Hepatocyte (in vitro differentiated cells): Measurements from ENCODE around the gene ZNF419. TPM values are rescaled to one million over a fixed set of nuclear protein-coding genes. Genes with fewer than 3 reads are reported as not detected.
A peak's percentile ranks its signal among the peaks of the same experiment; 100 is the strongest.
"Not testable (repeated sequence)": the region's sequence is repeated elsewhere in the genome, so short reads cannot be mapped to it uniquely, and the experiment has no call there.

Experiments used
- DNase-seq: peaks from one replicate; pipeline ENCODE4 v3.0.0-alpha.2; 2016; ENCODE audit warnings: low spot score
- H2AFZ ChIP-seq: fragments of 200-600 bp; sonication (generic); 2 replicates; pipeline ENCODE4 v1.6.0; 2016; ENCODE audit warnings: antibody characterized with exemption, mild to moderate bottlenecking
- H3K27ac ChIP-seq: fragments of 200-600 bp; sonication (generic); 2 replicates; pipeline ENCODE4 v1.5.1; 2016; ENCODE audit warnings: mild to moderate bottlenecking
- H3K27me3 ChIP-seq: fragments of 200-600 bp; sonication (generic); 2 replicates; pipeline ENCODE4 v1.6.1; 2016
- H3K36me3 ChIP-seq: fragments of 200-600 bp; sonication (generic); replicated peaks from 2 replicates; pipeline ENCODE4 v1.5.1; 2016; ENCODE audit warnings: low read depth; ENCODE audit not compliant: insufficient read depth
- H3K4me1 ChIP-seq: fragments of 200-600 bp; sonication (generic); 2 replicates; pipeline ENCODE4 v1.5.1; 2016; ENCODE audit warnings: mild to moderate bottlenecking, moderate library complexity; ENCODE audit not compliant: insufficient read depth
- H3K4me2 ChIP-seq: fragments of 200-600 bp; sonication (generic); 2 replicates; pipeline ENCODE4 v1.6.0; 2016
- H3K4me3 ChIP-seq: fragments of 200-600 bp; sonication (generic); 2 replicates; pipeline ENCODE4 v1.5.1; 2016; ENCODE audit warnings: mild to moderate bottlenecking
- H3K79me2 ChIP-seq: fragments of 200-600 bp; sonication (generic); 2 replicates; pipeline ENCODE4 v1.6.0; 2017; ENCODE audit warnings: mild to moderate bottlenecking
- H3K9me2 ChIP-seq: fragments of 200-600 bp; sonication (generic); replicated peaks from 2 replicates; pipeline ENCODE4 v1.6.0; 2017; ENCODE audit warnings: mild to moderate bottlenecking; ENCODE audit not compliant: insufficient read depth
- H3K9me3 ChIP-seq: fragments of 200-600 bp; sonication (generic); 2 replicates; pipeline ENCODE4 v1.5.1; 2016; ENCODE audit warnings: low read depth, mild to moderate bottlenecking
- H4K20me1 ChIP-seq: fragments of 200-600 bp; sonication (generic); 2 replicates; pipeline ENCODE4 v1.6.0; 2016; ENCODE audit warnings: mild to moderate bottlenecking; ENCODE audit not compliant: insufficient read depth, poor library complexity, severe bottlenecking
- EZH2 ChIP-seq: fragments of 200-600 bp; sonication (generic); IDR thresholded peaks from 2 replicates; pipeline ENCODE4 v1.6.1; 2016; ENCODE audit warnings: antibody characterized with exemption, mild to moderate bottlenecking, borderline replicate concordance
- EZH2phosphoT487 ChIP-seq: fragments of 200-600 bp; sonication (generic); IDR thresholded peaks from one replicate; pipeline ENCODE4 v1.6.1; 2018; ENCODE audit warnings: antibody characterized with exemption, mild to moderate bottlenecking, low read depth, moderate library complexity; ENCODE audit not compliant: unreplicated experiment, severe bottlenecking
- WGBS: methylation state at CpG from one replicate; pipeline ENCODE4 v1.1.6; 2016; ENCODE audit warnings: low lambda C conversion rate; ENCODE audit errors: missing lambda C conversion rate; 5-methylcytosine and 5-hydroxymethylcytosine counted together
- polyA plus RNA-seq: library from polyadenylated mRNA; unstranded; fragments of >200 nt; fragmentation: Nextera tagmentation; extraction: Ambion mirVana; gene quantifications from 2 replicates; pipeline ENCODE4 v1.2.1, GENCODE V29; 2016
- total RNA-seq: library from RNA; depleted of rRNA; stranded (reverse); fragments of >200 nt; gene quantifications from 2 replicates; pipeline ENCODE4 v1.2.3, GENCODE V29; 2014
- TF ChIP-seq, protein P1 (sequence below): fragments of 200-600 bp; sonication (generic); IDR thresholded peaks from 2 replicates; pipeline ENCODE4 v1.5.1; 2016; ENCODE audit warnings: antibody characterized with exemption, mild to moderate bottlenecking; ENCODE audit not compliant: poor library complexity

ZNF419 gene
- total and polyA plus RNA-seq, 2 experiments from 2014 or later = 9.4 TPM

DNA sequence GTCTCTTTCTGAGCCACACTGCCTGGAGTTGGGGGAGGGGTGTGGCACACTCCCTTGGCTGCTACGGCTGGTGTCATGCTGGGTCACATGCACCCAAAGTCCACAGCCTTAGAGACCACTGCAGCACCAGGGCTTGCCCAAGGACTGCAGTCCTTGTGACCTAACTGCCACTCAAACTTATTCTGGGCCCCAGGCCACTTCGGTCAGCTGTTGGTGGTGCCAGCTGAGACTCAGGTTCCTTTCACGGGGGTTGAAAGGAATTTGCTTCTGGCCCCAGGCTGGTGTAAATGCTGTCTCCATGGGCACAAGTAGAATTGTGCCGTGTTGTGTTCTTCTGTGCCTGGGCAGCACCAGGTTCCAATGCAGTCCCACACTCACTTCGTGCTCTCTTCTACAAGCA, 21.1 kb upstream of the ZNF419 start:
- H3K9me3 ChIP-seq = peaks cover 62% of the 10 kb centered on the region
- no peak for DNase-seq
- H3K27me3 ChIP-seq = no peaks in the 10 kb centered on the region
- H3K4me2 ChIP-seq = no peak overlapping the region
- TF ChIP-seq EZH2phosphoT487 (no peak), EZH2 (no peak)
- TF ChIP-seq, protein P1, sequence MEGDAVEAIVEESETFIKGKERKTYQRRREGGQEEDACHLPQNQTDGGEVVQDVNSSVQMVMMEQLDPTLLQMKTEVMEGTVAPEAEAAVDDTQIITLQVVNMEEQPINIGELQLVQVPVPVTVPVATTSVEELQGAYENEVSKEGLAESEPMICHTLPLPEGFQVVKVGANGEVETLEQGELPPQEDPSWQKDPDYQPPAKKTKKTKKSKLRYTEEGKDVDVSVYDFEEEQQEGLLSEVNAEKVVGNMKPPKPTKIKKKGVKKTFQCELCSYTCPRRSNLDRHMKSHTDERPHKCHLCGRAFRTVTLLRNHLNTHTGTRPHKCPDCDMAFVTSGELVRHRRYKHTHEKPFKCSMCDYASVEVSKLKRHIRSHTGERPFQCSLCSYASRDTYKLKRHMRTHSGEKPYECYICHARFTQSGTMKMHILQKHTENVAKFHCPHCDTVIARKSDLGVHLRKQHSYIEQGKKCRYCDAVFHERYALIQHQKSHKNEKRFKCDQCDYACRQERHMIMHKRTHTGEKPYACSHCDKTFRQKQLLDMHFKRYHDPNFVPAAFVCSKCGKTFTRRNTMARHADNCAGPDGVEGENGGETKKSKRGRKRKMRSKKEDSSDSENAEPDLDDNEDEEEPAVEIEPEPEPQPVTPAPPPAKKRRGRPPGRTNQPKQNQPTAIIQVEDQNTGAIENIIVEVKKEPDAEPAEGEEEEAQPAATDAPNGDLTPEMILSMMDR = no peak
- no peaks in the 10 kb centered on the region for H3K9me2 ChIP-seq
- H3K4me1 ChIP-seq = no peaks in the 10 kb centered on the region
- peaks cover 33% of the 10 kb centered on the region for H3K79me2 ChIP-seq
- H3K27ac ChIP-seq = no peak overlapping the region
- H4K20me1 ChIP-seq = no peaks in the 10 kb centered on the region
- peaks cover 5% of the 10 kb centered on the region for H3K36me3 ChIP-seq
- H3K4me3 ChIP-seq = no peak overlapping the region
- WGBS = over 99% methylated on average over 5 of the region's 5 CpGs
- no peak overlapping the region for H2AFZ ChIP-seq

GRCh38 chr19:57473646-57474045, 13.9 kb upstream of the ZNF419 start:
- Histone ChIP-seq H3K27me3 (no peaks in the 10 kb centered on the region), H3K36me3 (peaks cover 6% of the 10 kb centered on the region), H4K20me1 (no peaks in the 10 kb centered on the region), H3K79me2 (peaks cover 60% of the 10 kb centered on the region), H3K4me3 (no peak overlapping the region), H3K9me2 (no peaks in the 10 kb centered on the region), H3K4me1 (peaks cover 6% of the 10 kb centered on the region), H3K9me3 (peaks cover 87% of the 10 kb centered on the region), H3K27ac (no peak overlapping the region), H2AFZ (no peak overlapping the region), H3K4me2 (no peak overlapping the region)
- 100% methylated on average over 4 of the region's 4 CpGs for WGBS
- DNase-seq = no peak
- TF ChIP-seq, protein P1 = no peak
- no peak for TF ChIP-seq EZH2
- TF ChIP-seq EZH2phosphoT487 = no peak

DNA sequence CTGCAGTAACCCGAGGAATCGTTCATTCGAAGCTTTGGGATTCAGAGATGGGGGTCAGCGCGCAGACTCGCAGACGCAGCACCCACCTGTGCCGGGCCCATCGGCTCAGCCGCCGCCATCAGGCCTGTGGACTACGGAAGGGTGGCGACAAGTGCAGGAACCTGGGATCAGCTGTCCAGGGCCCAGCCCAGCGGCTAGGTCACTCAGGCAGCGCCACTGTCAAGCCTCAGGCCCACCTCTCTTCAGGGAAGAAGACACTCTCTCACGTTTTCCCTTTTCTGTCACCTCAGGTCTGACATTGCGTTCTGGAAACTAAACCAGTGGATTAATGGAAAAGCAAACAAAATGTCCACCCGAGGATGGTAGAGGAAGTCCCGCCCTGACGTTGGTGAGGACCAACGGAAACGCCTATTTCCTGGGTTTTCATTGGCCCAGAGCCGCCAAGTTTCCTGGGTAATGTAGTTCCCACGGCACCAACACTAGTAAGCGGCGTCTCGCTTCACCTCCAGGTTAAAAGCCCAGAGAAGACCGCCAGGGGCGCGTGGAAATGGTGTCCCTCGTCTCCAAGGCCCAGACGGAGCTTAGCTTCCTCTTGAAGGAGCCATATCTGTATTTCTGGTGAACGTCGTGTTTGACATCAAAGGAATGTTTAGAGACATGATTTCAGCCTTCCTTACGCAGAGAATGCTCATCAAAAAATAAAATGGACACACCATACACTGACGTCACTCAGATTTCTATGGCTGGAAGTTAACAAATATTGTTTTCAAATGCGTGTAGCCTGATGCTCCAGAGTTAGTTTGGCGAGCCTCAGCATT, 10.2 kb upstream of the ZNF419 start, which contains the start of gene ZNF772:
ZNF772 (minus strand) TSS at position 376 of the 818 bp plus-strand sequence; CDS start at position 119, 257 bp downstream.
- peaks cover 27% of the 10 kb centered on the region for H3K79me2 ChIP-seq
- no peaks in the 10 kb centered on the region for H3K9me2 ChIP-seq
- H3K36me3 ChIP-seq = peaks cover 3% of the 10 kb centered on the region
- H2AFZ ChIP-seq = peak within 1 kb of the TSS; percentile 88
- no peaks in the 10 kb centered on the region for H3K27me3 ChIP-seq
- H4K20me1 ChIP-seq = no peaks in the 10 kb centered on the region
- peak within 1 kb of the TSS; percentile 87 for H3K4me2 ChIP-seq
- peak; percentile 94 for DNase-seq
- H3K4me1 ChIP-seq = peaks cover 6% of the 10 kb centered on the region
- whole genome bisulfite sequencing = 12% methylated on average over 38 of the region's 38 CpGs
- peak within 1 kb of the TSS; percentile 78 for H3K4me3 ChIP-seq
- H3K9me3 ChIP-seq = peaks cover 55% of the 10 kb centered on the region
- TF ChIP-seq EZH2phosphoT487 (no peak), EZH2 (no peak)
- TF ChIP-seq, protein P1 = peak; percentile 36
- peak within 1 kb of the TSS; percentile 92 for H3K27ac ChIP-seq

GRCh38 chr19:57488299-57488644, 722 bp downstream of the ZNF419 start:
- not testable (repeated sequence) for H4K20me1 ChIP-seq, H3K9me2 ChIP-seq, H3K9me3 ChIP-seq, H3K36me3 ChIP-seq, H3K27me3 ChIP-seq, DNase-seq, H3K27ac ChIP-seq, H3K4me1 ChIP-seq, H2AFZ ChIP-seq
- Histone ChIP-seq H3K4me3 (peak overlapping the region; percentile 26), H3K4me2 (peak overlapping the region; percentile 85), H3K79me2 (peaks cover 21% of the 10 kb centered on the region)
- WGBS = no CpG with 5 or more reads among the region's 1 CpG

DNA sequence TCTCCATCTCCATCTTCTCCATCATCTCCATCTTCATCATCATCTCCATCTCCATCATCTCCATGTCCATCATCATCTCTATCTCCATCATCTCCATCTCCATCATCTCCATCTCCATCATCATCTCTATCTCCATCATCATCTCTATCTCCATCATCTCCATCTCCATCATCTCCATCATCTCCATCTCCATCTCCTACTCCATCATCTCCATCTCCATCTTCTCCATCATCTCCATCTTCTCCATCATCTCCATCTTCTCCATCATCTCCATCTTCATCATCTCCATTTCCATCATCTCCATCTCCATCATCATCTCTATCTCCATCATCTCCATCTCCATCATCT, 11.8 kb downstream of the ZNF419 start:
- not testable (repeated sequence) for H2AFZ ChIP-seq, H3K27me3 ChIP-seq, H4K20me1 ChIP-seq, H3K36me3 ChIP-seq, H3K4me1 ChIP-seq, DNase-seq, H3K4me3 ChIP-seq, H3K27ac ChIP-seq, H3K4me2 ChIP-seq, H3K9me2 ChIP-seq
- Histone ChIP-seq H3K9me3 (peaks cover 11% of the 10 kb centered on the region), H3K79me2 (peaks cover 26% of the 10 kb centered on the region)

GRCh38 chr19:57499680-57500395, 12.3 kb downstream of the ZNF419 start, which contains the start of gene ZNF773:
TSS of gene ZNF773 (plus strand) at chr19:57499938. CDS start at chr19:57500081, 143 bp downstream.
- peak within 1 kb of the TSS; percentile 89 for H3K27ac ChIP-seq
- H2AFZ ChIP-seq = peak within 1 kb of the TSS; percentile 37
- not testable (repeated sequence) for H3K4me1 ChIP-seq, H4K20me1 ChIP-seq, H3K9me3 ChIP-seq, H3K36me3 ChIP-seq, H3K27me3 ChIP-seq, H3K9me2 ChIP-seq
- 1% methylated on average over 59 of the region's 69 CpGs for WGBS
- H3K4me2 ChIP-seq = peak within 1 kb of the TSS; percentile 85
- peak within 1 kb of the TSS; percentile 46 for H3K4me3 ChIP-seq
- peak; percentile 96 for DNase-seq
- H3K79me2 ChIP-seq = peaks cover 26% of the 10 kb centered on the region
